Measurements from ENCODE around the gene ENDOD1.

- TF ChIP-seq POLR2AphosphoS5 (IDR thresholded peaks at IDR 0.05; ENCODE audit: borderline replicate concordance, low read depth, low read length) (no peak), EZH2 (IDR thresholded peaks at IDR 0.05) (no peak), FOXP2 (optimal IDR thresholded peaks at IDR 0.05; ENCODE audit: control extremely low read depth, extremely low read length, insufficient read depth) (no peak)
These were observed 35.3 kb upstream of the ENDOD1 start for GRCh38 chr11:95054356-95054755.
